ENCODE measurements around the gene PISD.

GRCh38 chr22:31635638-31636306 is 26.2 kb downstream of the PISD start:
- TF ChIP-seq, protein P1, sequence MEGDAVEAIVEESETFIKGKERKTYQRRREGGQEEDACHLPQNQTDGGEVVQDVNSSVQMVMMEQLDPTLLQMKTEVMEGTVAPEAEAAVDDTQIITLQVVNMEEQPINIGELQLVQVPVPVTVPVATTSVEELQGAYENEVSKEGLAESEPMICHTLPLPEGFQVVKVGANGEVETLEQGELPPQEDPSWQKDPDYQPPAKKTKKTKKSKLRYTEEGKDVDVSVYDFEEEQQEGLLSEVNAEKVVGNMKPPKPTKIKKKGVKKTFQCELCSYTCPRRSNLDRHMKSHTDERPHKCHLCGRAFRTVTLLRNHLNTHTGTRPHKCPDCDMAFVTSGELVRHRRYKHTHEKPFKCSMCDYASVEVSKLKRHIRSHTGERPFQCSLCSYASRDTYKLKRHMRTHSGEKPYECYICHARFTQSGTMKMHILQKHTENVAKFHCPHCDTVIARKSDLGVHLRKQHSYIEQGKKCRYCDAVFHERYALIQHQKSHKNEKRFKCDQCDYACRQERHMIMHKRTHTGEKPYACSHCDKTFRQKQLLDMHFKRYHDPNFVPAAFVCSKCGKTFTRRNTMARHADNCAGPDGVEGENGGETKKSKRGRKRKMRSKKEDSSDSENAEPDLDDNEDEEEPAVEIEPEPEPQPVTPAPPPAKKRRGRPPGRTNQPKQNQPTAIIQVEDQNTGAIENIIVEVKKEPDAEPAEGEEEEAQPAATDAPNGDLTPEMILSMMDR (IDR thresholded peaks at IDR 0.05): no peak
- TF ChIP-seq POLR2A (IDR thresholded peaks at IDR 0.05) (no peak), EP300 (IDR thresholded peaks at IDR 0.05) (no peak)
